ENCODE data around the gene COL23A1.

DNA sequence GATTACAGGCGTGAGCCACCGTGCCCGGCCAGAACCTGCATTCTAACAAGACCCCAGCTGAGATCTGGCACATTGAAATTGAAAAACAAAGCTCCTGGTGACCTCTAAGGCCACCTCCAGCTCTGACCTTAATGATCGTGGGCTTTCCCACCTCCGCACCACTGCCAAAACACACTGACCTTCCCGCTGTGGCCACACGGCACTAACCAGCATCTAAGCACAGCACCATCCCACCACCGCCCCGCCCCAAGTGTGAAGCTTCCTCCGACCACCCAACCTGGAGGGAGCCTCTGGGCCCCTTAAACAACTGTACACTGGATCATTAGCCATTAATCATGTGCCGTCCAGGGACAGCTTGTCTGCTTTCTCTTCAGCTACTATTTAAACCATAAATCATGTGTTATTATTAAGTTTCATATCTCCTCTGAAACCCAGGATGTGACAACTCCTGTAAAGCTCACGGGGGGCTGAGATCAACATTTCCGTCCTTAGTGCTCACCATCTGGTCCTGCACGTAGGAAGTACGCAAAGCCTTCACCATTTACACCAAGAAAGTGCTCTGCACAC, 80.6 kb downstream of the COL23A1 start:
- TF ChIP-seq, protein P1, sequence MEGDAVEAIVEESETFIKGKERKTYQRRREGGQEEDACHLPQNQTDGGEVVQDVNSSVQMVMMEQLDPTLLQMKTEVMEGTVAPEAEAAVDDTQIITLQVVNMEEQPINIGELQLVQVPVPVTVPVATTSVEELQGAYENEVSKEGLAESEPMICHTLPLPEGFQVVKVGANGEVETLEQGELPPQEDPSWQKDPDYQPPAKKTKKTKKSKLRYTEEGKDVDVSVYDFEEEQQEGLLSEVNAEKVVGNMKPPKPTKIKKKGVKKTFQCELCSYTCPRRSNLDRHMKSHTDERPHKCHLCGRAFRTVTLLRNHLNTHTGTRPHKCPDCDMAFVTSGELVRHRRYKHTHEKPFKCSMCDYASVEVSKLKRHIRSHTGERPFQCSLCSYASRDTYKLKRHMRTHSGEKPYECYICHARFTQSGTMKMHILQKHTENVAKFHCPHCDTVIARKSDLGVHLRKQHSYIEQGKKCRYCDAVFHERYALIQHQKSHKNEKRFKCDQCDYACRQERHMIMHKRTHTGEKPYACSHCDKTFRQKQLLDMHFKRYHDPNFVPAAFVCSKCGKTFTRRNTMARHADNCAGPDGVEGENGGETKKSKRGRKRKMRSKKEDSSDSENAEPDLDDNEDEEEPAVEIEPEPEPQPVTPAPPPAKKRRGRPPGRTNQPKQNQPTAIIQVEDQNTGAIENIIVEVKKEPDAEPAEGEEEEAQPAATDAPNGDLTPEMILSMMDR (IDR thresholded peaks at IDR 0.05): no peak
- TF ChIP-seq EZH2 (IDR thresholded peaks at IDR 0.05; ENCODE audit: borderline replicate concordance, insufficient read depth, low read depth, low read length, poor library complexity, severe bottlenecking): no peak

All from B cell (primary cell).